Mesenchymal stem cell (in vitro differentiated cells and primary cell): ENCODE results near the gene CDH12.

Experiments used
- DNase-seq: peaks from one replicate; pipeline ENCODE4 v3.0.0-alpha.2; 2013
- H2AFZ ChIP-seq: one replicate; pipeline ENCODE4 v1.6.1; 2013; ENCODE audit warnings: low read depth, mild to moderate bottlenecking, control low read depth, inconsistent platforms, low read length, moderate library complexity
- H2AK5ac ChIP-seq: 2 replicates; pipeline ENCODE4 v1.6.1; 2013; ENCODE audit warnings: low read length, moderate library complexity, mild to moderate bottlenecking, inconsistent platforms; ENCODE audit not compliant: severe bottlenecking
- H2BK120ac ChIP-seq: one replicate; pipeline ENCODE4 v1.6.1; 2013; ENCODE audit warnings: low read depth, mild to moderate bottlenecking, inconsistent platforms, low read length, moderate library complexity
- H2BK12ac ChIP-seq, 2 experiments: one replicate each; pipeline ENCODE4 v1.6.1; 2013; ENCODE audit warnings: inconsistent platforms in 2 of 2, low read length in 2 of 2, mild to moderate bottlenecking in 2 of 2, moderate library complexity in 2 of 2, control low read depth in 1 of 2
- H2BK15ac ChIP-seq: one replicate; pipeline ENCODE4 v1.6.1; 2013; ENCODE audit warnings: mild to moderate bottlenecking, low read depth, inconsistent platforms; ENCODE audit not compliant: poor library complexity, severe bottlenecking
- H2BK5ac ChIP-seq: 2 replicates; pipeline ENCODE4 v1.6.1; 2013; ENCODE audit warnings: low read depth, mild to moderate bottlenecking, low read length, control low read depth, inconsistent platforms; ENCODE audit not compliant: poor library complexity, severe bottlenecking
- H3K14ac ChIP-seq, 2 experiments: one replicate each; pipeline ENCODE4 v1.6.1; 2013; ENCODE audit warnings: inconsistent platforms in 2 of 2, low read length in 2 of 2, control low read depth in 1 of 2, mild to moderate bottlenecking in 1 of 2, moderate library complexity in 1 of 2
- H3K18ac ChIP-seq, 2 experiments: one replicate each; pipeline ENCODE4 v1.6.1; 2013; ENCODE audit warnings: inconsistent platforms in 2 of 2, low read length in 2 of 2, control low read depth in 1 of 2, low read depth in 1 of 2, mild to moderate bottlenecking in 1 of 2
- H3K23ac ChIP-seq, 2 experiments: one replicate each; pipeline ENCODE4 v1.6.1; 2013; ENCODE audit warnings: inconsistent platforms in 2 of 2, low read length in 2 of 2, mild to moderate bottlenecking in 2 of 2, moderate library complexity in 2 of 2, control low read depth in 1 of 2
- H3K27ac ChIP-seq: 2 replicates; pipeline ENCODE4 v1.5.1; 2013; ENCODE audit warnings: mild to moderate bottlenecking, moderate library complexity, low read length, control low read depth, inconsistent platforms; ENCODE audit not compliant: poor library complexity, severe bottlenecking
- H3K27me3 ChIP-seq, 2 experiments: 2 replicates each; pipeline versions ENCODE4 v1.6.1 to v1.7.0; 2013; ENCODE audit warnings: low read length in 2 of 2, mild to moderate bottlenecking in 2 of 2, moderate library complexity in 2 of 2, control low read depth in 1 of 2, inconsistent platforms in 1 of 2; ENCODE audit not compliant: control insufficient read depth in 1 of 2, insufficient read depth in 1 of 2
- H3K36me3 ChIP-seq, 2 experiments: 2 replicates each; pipeline versions ENCODE4 v1.6.1 to v1.7.0; 2013; ENCODE audit warnings: low read length in 2 of 2, control low read depth in 1 of 2, inconsistent platforms in 1 of 2, low read depth in 1 of 2, mild to moderate bottlenecking in 1 of 2; ENCODE audit not compliant: insufficient read depth in 2 of 2, control insufficient read depth in 1 of 2
- H3K4ac ChIP-seq, 2 experiments: one replicate each; pipeline ENCODE4 v1.6.1; 2013; ENCODE audit warnings: inconsistent platforms in 2 of 2, low read length in 2 of 2, mild to moderate bottlenecking in 2 of 2, moderate library complexity in 2 of 2, control low read depth in 1 of 2, low read depth in 1 of 2
- H3K4me1 ChIP-seq: 2 replicates; pipeline ENCODE4 v1.6.1; 2013; ENCODE audit warnings: low read depth, low read length, control low read depth; ENCODE audit not compliant: control insufficient read depth, insufficient read depth
- H3K4me2 ChIP-seq: 2 replicates; pipeline ENCODE4 v1.6.1; 2013; ENCODE audit warnings: low read length, mild to moderate bottlenecking, inconsistent platforms; ENCODE audit not compliant: poor library complexity, severe bottlenecking
- H3K4me3 ChIP-seq, 2 experiments: 2 replicates each; pipeline versions ENCODE4 v1.5.1 to v1.7.0; 2013; ENCODE audit warnings: low read length in 2 of 2, mild to moderate bottlenecking in 2 of 2, control low read depth in 1 of 2, low read depth in 1 of 2; ENCODE audit not compliant: insufficient read depth in 1 of 2
- H3K79me1 ChIP-seq: replicated peaks from 2 replicates; pipeline ENCODE4 v1.6.1; 2013; ENCODE audit warnings: mild to moderate bottlenecking, control low read depth, low read length, inconsistent platforms; ENCODE audit not compliant: poor library complexity, severe bottlenecking
- H3K9ac ChIP-seq: 2 replicates; pipeline ENCODE4 v1.7.0; 2013; ENCODE audit warnings: mild to moderate bottlenecking, low read length, moderate library complexity
- H3K9me3 ChIP-seq: 2 replicates; pipeline ENCODE4 v1.7.0; 2013; ENCODE audit warnings: mild to moderate bottlenecking, low read length; ENCODE audit not compliant: control insufficient read depth
- H4K8ac ChIP-seq: one replicate; pipeline ENCODE4 v1.6.1; 2013; ENCODE audit warnings: inconsistent platforms, mild to moderate bottlenecking, low read length, moderate library complexity
- H4K91ac ChIP-seq: one replicate; pipeline ENCODE4 v1.6.1; 2013; ENCODE audit warnings: mild to moderate bottlenecking, low read length, inconsistent platforms
- WGBS: methylation state at CpG from one replicate; pipeline ENCODE4 v1.1.7; 2013; ENCODE audit warnings: mixed read lengths; 5-methylcytosine and 5-hydroxymethylcytosine counted together

The CDH12 gene

GRCh38 chr5:22495016-22495720, 358.0 kb downstream of the CDH12 start:
- Histone ChIP-seq H3K4me3 (no peak overlapping the region), H3K27ac (no peak overlapping the region), H3K23ac (no peak overlapping the region), H2AFZ (no peak overlapping the region), H3K4me1 (no peaks in the 10 kb centered on the region), H3K14ac (no peak overlapping the region), H3K9me3 (no peaks in the 10 kb centered on the region), H3K4ac (no peak overlapping the region), H3K36me3 (no peaks in the 10 kb centered on the region), H4K8ac (no peak overlapping the region), H3K18ac (no peak overlapping the region), H2BK12ac (no peak overlapping the region), H2BK120ac (no peak overlapping the region), H3K4me2 (no peak overlapping the region), H2AK5ac (no peak overlapping the region), H3K9ac (no peak overlapping the region), H2BK5ac (no peak overlapping the region), H2BK15ac (no peak overlapping the region), H3K27me3 (no peaks in the 10 kb centered on the region), H4K91ac (no peak overlapping the region), H3K79me1 (no peaks in the 10 kb centered on the region)
- WGBS: 43% methylated on average over 1 of the region's 2 CpGs
- no peak for DNase-seq

GRCh38 chr5:22488427-22488826, 364.7 kb downstream of the CDH12 start:
- no peak overlapping the region for H2BK12ac ChIP-seq
- H4K91ac ChIP-seq: no peak overlapping the region
- H2BK15ac ChIP-seq: no peak overlapping the region
- H2AFZ ChIP-seq: no peak overlapping the region
- no peak overlapping the region for H3K9ac ChIP-seq
- H3K9me3 ChIP-seq: no peaks in the 10 kb centered on the region
- H2AK5ac ChIP-seq: no peak overlapping the region
- H2BK5ac ChIP-seq: no peak overlapping the region
- no peak overlapping the region for H3K18ac ChIP-seq
- no peak overlapping the region for H3K27ac ChIP-seq
- no peaks in the 10 kb centered on the region for H3K4me1 ChIP-seq
- no peak overlapping the region for H3K14ac ChIP-seq
- H2BK120ac ChIP-seq: no peak overlapping the region
- no peak overlapping the region for H3K4me3 ChIP-seq
- H3K4ac ChIP-seq: no peak overlapping the region
- no peak overlapping the region for H3K4me2 ChIP-seq
- no peak for DNase-seq
- no peaks in the 10 kb centered on the region for H3K27me3 ChIP-seq
- no peaks in the 10 kb centered on the region for H3K36me3 ChIP-seq
- H4K8ac ChIP-seq: no peak overlapping the region
- H3K79me1 ChIP-seq: no peaks in the 10 kb centered on the region
- H3K23ac ChIP-seq: no peak overlapping the region

- WGBS: 64% methylated on average over 5 of the region's 5 CpGs
- Histone ChIP-seq H4K91ac (no peak overlapping the region), H3K9me3 (no peaks in the 10 kb centered on the region), H4K8ac (no peak overlapping the region), H3K4ac (no peak overlapping the region), H3K4me2 (no peak overlapping the region), H3K14ac (no peak overlapping the region), H2BK5ac (no peak overlapping the region), H2BK120ac (no peak overlapping the region), H3K36me3 (no peaks in the 10 kb centered on the region), H3K4me3 (no peak overlapping the region), H2BK12ac (no peak overlapping the region), H3K9ac (no peak overlapping the region), H3K4me1 (no peaks in the 10 kb centered on the region), H3K27me3 (no peaks in the 10 kb centered on the region), H2BK15ac (no peak overlapping the region), H2AK5ac (no peak overlapping the region), H2AFZ (no peak overlapping the region), H3K23ac (no peak overlapping the region), H3K79me1 (no peaks in the 10 kb centered on the region), H3K27ac (no peak overlapping the region), H3K18ac (no peak overlapping the region)
- DNase-seq: no peak
Observed at GRCh38 chr5:22480305-22480704, 372.8 kb downstream of the CDH12 start.

GRCh38 chr5:22473886-22474285, 379.3 kb downstream of the CDH12 start:
- Histone ChIP-seq H3K36me3 (no peaks in the 10 kb centered on the region), H3K18ac (no peak overlapping the region), H3K79me1 (no peaks in the 10 kb centered on the region), H2AK5ac (no peak overlapping the region), H3K4me1 (no peaks in the 10 kb centered on the region), H2BK120ac (no peak overlapping the region), H3K4me2 (no peak overlapping the region), H2AFZ (no peak overlapping the region), H2BK12ac (no peak overlapping the region), H3K23ac (no peak overlapping the region), H3K27ac (no peak overlapping the region), H3K9me3 (no peaks in the 10 kb centered on the region), H3K14ac (no peak overlapping the region), H4K8ac (no peak overlapping the region), H3K27me3 (no peaks in the 10 kb centered on the region), H2BK15ac (no peak overlapping the region), H4K91ac (no peak overlapping the region), H3K4ac (no peak overlapping the region), H3K4me3 (no peak overlapping the region), H3K9ac (no peak overlapping the region), H2BK5ac (no peak overlapping the region)
- no peak for DNase-seq
- 87% methylated on average over 2 of the region's 2 CpGs for WGBS
